HG03520 (cell line): Measurements from ENCODE around the gene NACA2.
"Not testable (repeated sequence)": the region's sequence is repeated elsewhere in the genome, so short reads cannot be mapped to it uniquely, and the experiment has no call there.

Source experiments
- ATAC-seq: cut with Tn5 transposase; IDR thresholded peaks from one replicate; pipeline ENCODE4 v1.9.1; 2021; ENCODE audit warnings: mild to moderate bottlenecking, moderate library complexity; ENCODE audit not compliant: unreplicated experiment

Gene NACA2

DNA sequence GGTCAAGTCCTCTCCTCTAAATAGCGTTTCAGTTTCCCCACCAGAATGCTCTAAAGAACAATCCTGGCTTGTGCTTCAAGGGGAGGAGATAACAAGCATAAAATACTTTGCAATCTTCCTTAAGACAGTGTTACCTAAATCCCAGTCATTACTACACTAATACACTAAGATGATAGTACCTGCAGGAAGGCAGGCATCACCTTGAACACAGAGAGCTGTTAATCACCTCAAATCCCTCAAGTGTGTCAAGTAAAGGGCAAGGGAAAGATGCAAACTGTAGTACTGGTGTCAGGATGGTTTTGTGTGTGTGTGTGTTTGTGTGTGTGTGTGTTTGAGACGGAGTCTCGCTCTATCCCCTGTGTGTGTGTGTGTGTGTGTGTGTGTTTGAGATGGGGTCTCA is 36.8 kb downstream of the NACA2 start:
- ATAC-seq = no peak

DNA sequence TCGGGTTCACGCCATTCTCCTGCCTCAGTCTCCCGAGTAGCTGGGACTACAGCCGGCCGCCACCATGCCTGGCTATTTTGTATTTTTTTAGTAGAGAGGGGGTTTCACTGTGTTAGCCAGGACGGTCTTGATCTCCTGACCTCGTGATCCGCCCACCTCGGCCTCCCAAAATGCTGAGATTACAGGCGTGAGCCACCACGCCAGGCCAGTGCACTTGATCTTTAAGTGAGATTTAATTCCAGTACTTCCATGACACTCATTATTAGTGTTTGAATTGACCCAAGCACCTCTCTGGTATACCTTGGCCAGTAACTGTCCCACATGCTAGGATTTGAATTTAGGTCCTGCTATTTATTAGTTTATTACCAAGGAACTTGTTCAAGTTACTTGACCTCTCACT is 38.5 kb downstream of the NACA2 start:
- ATAC-seq = not testable (repeated sequence)

DNA sequence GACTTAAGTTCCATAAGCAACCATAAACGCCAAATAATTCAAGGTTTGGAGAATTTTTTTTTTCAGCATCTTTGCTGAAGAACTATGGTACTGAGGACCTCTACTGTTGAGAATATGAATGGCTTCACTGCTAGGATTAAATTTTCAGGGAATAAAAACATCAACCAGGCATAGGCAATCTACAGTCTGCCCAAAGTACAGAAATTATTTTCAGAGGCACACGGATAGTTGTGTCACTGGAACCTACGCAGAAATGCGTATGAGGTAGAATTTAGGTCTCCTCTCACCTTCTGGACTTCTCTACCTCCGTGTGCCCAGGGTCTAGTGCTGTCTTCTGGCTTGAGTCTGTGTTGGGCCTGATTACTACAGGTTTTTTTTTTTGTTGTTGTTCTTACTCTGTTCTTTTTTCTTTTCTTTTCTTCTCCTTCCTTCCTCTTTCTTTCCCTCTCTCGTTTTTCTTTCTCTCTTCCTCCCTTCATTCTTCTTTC is 39.7 kb downstream of the NACA2 start:
- no peak for ATAC-seq

DNA sequence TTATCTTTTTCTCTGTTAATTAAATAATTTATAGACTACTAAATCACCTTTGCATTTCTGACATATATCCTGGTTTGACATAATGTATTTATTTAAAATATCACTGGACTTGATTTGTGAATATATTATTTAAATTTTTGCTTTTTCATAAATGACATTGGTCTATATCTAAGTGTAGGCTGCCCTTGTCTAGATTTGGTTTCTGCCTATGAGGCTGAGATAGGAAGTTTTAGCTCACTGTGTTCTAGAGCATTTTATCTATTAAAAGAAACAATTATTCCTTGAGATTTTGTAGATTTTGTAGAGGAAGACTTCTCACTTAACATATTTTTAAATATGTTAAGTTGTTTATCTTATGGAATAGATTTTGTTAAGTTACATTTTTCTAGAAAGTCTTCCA is 43.9 kb downstream of the NACA2 start:
- ATAC-seq = no peak

DNA sequence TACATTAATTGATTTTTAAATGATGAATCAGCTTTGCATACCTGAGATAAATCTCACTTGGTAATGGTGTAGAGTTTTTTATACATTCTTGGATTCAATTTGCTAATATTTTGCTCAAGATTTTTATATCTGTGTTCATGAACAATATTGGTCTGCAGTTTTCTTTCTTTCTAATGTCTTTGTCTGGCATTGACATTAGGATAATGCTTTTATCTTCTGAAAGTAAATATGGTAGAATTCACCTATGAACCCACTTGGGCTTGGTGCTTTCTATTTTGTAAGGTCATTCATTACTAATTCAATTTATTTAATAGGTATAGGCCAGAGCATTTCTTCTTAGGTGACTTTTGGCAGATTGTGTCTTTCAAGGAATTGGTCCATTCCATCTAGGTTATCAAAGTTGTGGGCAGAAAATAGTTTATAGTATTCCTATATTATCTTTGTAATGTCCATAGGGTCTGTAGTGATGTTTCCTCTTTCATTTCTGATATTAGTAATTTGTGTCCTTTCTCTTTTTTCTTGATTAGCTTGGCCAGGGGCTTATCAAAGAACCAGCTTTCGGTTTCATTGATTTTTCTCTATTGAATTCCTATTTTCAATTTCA is 45.6 kb downstream of the NACA2 start:
- no peak for ATAC-seq

DNA sequence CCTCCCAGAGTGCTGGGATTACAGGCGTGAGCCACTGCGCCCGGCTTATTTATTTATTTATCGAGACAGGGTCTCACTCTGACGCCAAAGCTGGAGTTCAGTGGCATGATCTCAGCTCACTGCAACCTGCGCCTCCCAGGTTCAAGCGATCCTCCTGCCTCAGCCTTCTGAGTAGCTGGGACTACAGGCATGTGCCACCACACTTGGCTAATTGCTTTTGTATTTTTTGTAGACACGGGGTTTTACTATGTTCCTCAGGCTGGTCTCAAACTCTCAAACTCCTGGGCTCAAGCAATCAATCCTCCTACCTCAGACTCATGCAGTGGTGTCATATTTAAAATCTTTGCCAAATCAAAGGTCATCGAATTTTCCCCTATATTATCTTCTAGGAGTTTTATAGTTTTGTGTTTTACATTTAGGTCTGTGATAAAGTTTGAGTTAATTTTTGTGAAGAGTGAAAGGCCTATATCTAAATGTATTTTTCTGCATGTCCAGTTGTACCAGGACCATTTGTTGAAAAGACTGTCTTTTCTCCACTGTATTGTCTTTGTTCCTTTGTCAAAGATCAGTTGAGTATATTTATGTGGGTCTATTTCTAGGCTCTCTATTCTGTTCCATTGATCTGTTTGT is 47.1 kb downstream of the NACA2 start:
- ATAC-seq = no peak

DNA sequence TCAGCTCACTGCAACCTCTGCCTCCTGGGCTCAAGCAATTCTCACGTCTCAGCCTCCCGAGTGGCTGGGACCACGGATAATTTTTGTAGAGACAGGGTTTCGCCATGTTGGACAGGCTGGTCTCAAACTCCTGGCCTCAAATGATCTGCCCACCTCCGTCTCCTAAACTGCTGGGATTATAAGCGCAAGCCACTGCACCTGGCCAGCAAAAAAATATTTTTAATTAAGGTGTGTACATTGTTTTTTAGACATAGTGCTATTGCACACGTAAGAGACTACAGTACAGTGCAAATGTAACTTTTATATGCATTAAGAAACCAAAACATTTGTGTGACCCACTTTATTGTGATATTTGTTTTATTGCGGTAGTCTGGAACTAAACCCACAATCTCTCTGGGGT is 49.0 kb downstream of the NACA2 start:
- no peak for ATAC-seq

DNA sequence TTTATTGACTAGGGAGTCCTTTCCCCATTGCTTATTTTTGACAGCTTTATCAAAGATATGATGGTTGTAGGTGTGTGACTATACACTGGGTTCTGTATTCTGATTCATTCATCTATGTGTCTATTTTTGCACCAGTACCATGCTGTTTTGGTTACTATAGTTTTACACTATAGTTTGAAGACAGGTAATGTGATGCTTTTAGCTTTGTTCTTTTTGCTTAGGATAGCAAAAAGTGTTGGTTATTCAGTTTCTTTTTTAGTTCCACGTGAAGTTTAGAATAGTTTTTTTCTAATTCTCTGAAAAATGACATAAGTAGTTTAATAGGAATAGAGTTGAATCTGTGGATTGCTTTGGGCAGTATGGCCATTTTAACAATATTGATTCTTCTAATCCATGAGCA is 50.1 kb downstream of the NACA2 start:
- ATAC-seq = no peak
